ENCODE results near the gene TTYH1. TPM values are rescaled to one million over a fixed set of nuclear protein-coding genes. Genes with fewer than 3 reads are reported as not detected.
"Not testable (repeated sequence)": the region's sequence is repeated elsewhere in the genome, so short reads cannot be mapped to it uniquely, and the experiment has no call there.

Gene TTYH1
- total RNA-seq, 1 experiment from 2014 or later: 0.62 TPM

DNA sequence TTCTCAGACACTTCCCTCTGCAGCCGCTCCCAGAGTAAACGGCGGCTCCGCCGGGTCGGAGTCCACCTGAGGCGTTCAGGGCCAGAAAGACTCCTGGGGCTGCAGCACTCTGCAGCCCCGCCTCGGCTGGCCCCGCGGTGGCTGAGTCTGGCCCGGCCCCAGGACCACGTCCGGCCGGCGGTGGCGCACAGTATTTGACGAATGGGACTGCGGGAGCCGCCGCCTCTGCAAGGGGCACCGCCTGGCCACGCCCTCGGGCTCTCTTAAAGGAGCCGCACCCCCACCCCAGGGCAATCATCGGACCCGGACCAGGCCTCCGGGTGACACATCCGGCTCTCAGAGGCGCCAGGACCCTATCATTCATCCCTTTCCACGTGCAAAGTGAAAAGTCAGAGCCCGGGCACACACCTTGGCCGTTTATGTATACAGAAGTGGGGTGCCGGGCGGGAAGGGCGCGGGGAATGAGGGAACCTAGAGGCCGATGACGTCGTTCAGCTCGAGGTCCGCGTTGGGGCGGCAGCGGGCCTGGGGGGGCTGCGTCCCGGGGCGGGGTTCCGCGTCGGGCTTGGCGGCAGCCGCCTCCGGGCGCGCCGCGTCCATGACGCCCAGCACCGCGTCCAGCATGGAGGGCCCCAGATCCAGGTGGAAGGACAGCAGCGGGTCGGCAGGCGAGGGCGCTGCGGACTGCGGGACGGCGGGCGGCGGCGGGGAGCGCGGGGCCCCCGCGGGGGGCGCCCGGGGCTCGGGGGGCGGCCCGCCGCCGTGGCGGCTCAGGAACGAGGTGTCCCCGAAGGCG is 49.6 kb downstream of the TTYH1 start:
- DNase-seq (ENCODE audit: low read depth, low spot score) (no peak), ATAC-seq (peak; percentile 74)
- Histone ChIP-seq H3K27ac (ENCODE audit: low read length) (peak overlapping the region; percentile 87), H3K4me1 (ENCODE audit: control insufficient read depth, insufficient read depth, low read length) (peaks cover 25% of the 10 kb centered on the region), H3K4me3 (ENCODE audit: low read depth in 2 of 2, low read length in 2 of 2) (peak overlapping the region; percentile 56 to 70), H3K9me3 (ENCODE audit: control insufficient read depth, insufficient read depth, low read depth, low read length) (no peaks in the 10 kb centered on the region), H3K36me3 (ENCODE audit: control insufficient read depth, insufficient read depth, low read length) (no peaks in the 10 kb centered on the region), H3K27me3 (ENCODE audit: control insufficient read depth, insufficient read depth, low read length) (no peaks in the 10 kb centered on the region)
- in situ Hi-C loops (cut with HindIII; ENCODE audit: low pct_unique_long_range_greater_than_20kb, low sequenced_read_pairs) (no loop called here), intact Hi-C loops (cut with micrococcal nuclease; ENCODE audit: unreplicated experiment) (no loop called here)
- ChIA-PET POLR2A (no interaction called here), CTCF (no interaction called here)
- no TSS peak for BruUV-seq (replicated peaks)
- peak; percentile 60 for TF ChIP-seq TCF7L2 (IDR thresholded peaks at IDR 0.05; ENCODE audit: low read depth, low read length)
- TF ChIP-seq, protein P1, sequence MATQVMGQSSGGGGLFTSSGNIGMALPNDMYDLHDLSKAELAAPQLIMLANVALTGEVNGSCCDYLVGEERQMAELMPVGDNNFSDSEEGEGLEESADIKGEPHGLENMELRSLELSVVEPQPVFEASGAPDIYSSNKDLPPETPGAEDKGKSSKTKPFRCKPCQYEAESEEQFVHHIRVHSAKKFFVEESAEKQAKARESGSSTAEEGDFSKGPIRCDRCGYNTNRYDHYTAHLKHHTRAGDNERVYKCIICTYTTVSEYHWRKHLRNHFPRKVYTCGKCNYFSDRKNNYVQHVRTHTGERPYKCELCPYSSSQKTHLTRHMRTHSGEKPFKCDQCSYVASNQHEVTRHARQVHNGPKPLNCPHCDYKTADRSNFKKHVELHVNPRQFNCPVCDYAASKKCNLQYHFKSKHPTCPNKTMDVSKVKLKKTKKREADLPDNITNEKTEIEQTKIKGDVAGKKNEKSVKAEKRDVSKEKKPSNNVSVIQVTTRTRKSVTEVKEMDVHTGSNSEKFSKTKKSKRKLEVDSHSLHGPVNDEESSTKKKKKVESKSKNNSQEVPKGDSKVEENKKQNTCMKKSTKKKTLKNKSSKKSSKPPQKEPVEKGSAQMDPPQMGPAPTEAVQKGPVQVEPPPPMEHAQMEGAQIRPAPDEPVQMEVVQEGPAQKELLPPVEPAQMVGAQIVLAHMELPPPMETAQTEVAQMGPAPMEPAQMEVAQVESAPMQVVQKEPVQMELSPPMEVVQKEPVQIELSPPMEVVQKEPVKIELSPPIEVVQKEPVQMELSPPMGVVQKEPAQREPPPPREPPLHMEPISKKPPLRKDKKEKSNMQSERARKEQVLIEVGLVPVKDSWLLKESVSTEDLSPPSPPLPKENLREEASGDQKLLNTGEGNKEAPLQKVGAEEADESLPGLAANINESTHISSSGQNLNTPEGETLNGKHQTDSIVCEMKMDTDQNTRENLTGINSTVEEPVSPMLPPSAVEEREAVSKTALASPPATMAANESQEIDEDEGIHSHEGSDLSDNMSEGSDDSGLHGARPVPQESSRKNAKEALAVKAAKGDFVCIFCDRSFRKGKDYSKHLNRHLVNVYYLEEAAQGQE (IDR thresholded peaks at IDR 0.05; ENCODE audit: insufficient read depth in 1 of 2, low read depth in 2 of 2, low read length in 1 of 2): no peak
- TF ChIP-seq, protein P2, sequence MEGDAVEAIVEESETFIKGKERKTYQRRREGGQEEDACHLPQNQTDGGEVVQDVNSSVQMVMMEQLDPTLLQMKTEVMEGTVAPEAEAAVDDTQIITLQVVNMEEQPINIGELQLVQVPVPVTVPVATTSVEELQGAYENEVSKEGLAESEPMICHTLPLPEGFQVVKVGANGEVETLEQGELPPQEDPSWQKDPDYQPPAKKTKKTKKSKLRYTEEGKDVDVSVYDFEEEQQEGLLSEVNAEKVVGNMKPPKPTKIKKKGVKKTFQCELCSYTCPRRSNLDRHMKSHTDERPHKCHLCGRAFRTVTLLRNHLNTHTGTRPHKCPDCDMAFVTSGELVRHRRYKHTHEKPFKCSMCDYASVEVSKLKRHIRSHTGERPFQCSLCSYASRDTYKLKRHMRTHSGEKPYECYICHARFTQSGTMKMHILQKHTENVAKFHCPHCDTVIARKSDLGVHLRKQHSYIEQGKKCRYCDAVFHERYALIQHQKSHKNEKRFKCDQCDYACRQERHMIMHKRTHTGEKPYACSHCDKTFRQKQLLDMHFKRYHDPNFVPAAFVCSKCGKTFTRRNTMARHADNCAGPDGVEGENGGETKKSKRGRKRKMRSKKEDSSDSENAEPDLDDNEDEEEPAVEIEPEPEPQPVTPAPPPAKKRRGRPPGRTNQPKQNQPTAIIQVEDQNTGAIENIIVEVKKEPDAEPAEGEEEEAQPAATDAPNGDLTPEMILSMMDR (IDR thresholded peaks at IDR 0.05): no peak
- 0 out of 2 replicates have a peak, but pooled peaks have one; percentile 69 for TF ChIP-seq SIN3A (IDR thresholded peaks at IDR 0.05; ENCODE audit: borderline replicate concordance, insufficient read depth, low read depth, low read length)
- peak; percentile 64; the same call in 1 of the 2 replicates for TF ChIP-seq POLR2AphosphoS5 (IDR thresholded peaks at IDR 0.05; ENCODE audit: low read depth, low read length)

DNA sequence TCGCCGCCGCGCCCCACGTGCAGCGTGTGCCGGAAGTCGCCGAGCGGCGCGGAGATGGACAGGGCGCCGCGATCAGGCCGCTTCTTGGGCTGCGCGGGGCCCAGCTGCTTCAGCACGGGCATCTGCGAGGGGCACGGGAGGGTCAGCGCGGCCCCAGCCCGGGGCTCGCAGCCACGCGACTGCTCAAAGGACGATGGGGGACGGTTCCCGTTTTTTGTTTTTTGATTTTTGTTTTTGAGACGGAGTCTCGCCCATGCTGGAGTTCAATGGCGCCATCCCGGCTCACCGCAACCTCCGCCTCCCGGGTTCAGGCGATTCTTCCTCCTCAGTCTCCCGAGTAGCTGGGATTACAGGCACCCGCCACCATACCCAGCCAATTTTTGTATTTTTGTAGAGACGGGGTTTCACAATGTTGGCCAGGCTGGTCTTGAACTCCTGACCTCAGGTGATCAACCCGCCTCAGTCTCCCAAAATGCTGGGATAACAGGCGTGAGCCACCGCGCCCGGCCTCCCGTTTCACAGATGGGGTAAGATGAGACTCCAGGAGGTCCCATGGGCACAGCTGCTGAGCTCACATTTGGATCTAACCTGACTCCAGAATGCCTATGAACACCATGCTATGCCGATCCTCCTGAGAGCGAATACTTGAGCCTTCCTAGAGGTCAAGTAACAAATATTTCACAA is 50.3 kb downstream of the TTYH1 start:
- no peaks in the 10 kb centered on the region for H3K36me3 ChIP-seq (ENCODE audit: control insufficient read depth, insufficient read depth, low read length)
- in situ Hi-C loops (cut with HindIII; ENCODE audit: low pct_unique_long_range_greater_than_20kb, low sequenced_read_pairs): no loop called here
- BruUV-seq (replicated peaks): no TSS peak
- ATAC-seq: no peak
- H3K9me3 ChIP-seq (ENCODE audit: control insufficient read depth, insufficient read depth, low read depth, low read length): no peaks in the 10 kb centered on the region
- no peaks in the 10 kb centered on the region for H3K27me3 ChIP-seq (ENCODE audit: control insufficient read depth, insufficient read depth, low read length)
- no peak for DNase-seq (ENCODE audit: low read depth, low spot score)
- ChIA-PET CTCF (no interaction called here), POLR2A (interaction anchor here (0.6 kb wide), 1 partner anchor 20 kb away, joined by 8 read pairs; no protein-coding TSS in a partner anchor)
- H3K27ac ChIP-seq (ENCODE audit: low read length): no peak overlapping the region
- peaks cover 28% of the 10 kb centered on the region for H3K4me1 ChIP-seq (ENCODE audit: control insufficient read depth, insufficient read depth, low read length)
- intact Hi-C loops (cut with micrococcal nuclease; ENCODE audit: unreplicated experiment): no loop called here
- H3K4me3 ChIP-seq (ENCODE audit: low read depth in 2 of 2, low read length in 2 of 2): no peak overlapping the region
- TF ChIP-seq, protein P2 (IDR thresholded peaks at IDR 0.05): no peak
- TF ChIP-seq POLR2AphosphoS5 (IDR thresholded peaks at IDR 0.05; ENCODE audit: low read depth, low read length): no peak
- TF ChIP-seq, protein P1 (IDR thresholded peaks at IDR 0.05; ENCODE audit: insufficient read depth in 1 of 2, low read depth in 2 of 2, low read length in 1 of 2): no peak
- TF ChIP-seq TCF7L2 (IDR thresholded peaks at IDR 0.05; ENCODE audit: low read depth, low read length): no peak
- no peak for TF ChIP-seq SIN3A (IDR thresholded peaks at IDR 0.05; ENCODE audit: borderline replicate concordance, insufficient read depth, low read depth, low read length)

DNA sequence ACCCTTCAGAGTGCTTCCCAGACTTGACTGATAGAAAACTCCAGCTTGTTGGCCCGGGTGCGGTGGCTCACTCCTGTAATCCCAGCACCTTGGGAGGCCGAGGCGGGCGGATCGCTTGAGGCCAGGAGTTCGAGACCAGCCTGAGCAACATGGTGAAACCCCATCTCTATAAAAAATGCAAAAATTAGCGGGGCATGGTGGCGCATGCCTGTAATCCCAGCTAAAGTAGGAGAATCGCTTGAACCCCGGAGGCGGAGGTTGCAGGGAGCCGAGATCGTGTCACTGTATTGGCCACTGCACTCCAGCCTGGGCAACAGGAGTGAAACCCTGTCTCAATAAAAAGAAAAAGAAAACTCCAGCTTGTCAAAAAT is 50.8 kb downstream of the TTYH1 start:
- not testable (repeated sequence) for BruUV-seq (replicated peaks)

More for the DNA sequence above, 50.8 kb downstream of the TTYH1 start:
- CTCF ChIA-PET; POLR2A ChIA-PET; DNase-seq (ENCODE audit: low read depth, low spot score); H3K27ac ChIP-seq (ENCODE audit: low read length); H3K9me3 ChIP-seq (ENCODE audit: control insufficient read depth, insufficient read depth, low read depth, low read length); ATAC-seq; H3K36me3 ChIP-seq (ENCODE audit: control insufficient read depth, insufficient read depth, low read length); H3K27me3 ChIP-seq (ENCODE audit: control insufficient read depth, insufficient read depth, low read length); intact Hi-C loops (cut with micrococcal nuclease; ENCODE audit: unreplicated experiment); H3K4me3 ChIP-seq (ENCODE audit: low read depth in 2 of 2, low read length in 2 of 2); in situ Hi-C loops (cut with HindIII; ENCODE audit: low pct_unique_long_range_greater_than_20kb, low sequenced_read_pairs): not testable (repeated sequence)
- peaks cover 28% of the 10 kb centered on the region for H3K4me1 ChIP-seq (ENCODE audit: control insufficient read depth, insufficient read depth, low read length)
